D721Med (cell line): ENCODE results near the gene GSTM5.
"Not testable (repeated sequence)": the region's sequence is repeated elsewhere in the genome, so short reads cannot be mapped to it uniquely, and the experiment has no call there.

Experiments used
- DNase-seq: peaks from one replicate; pipeline ENCODE4 v3.0.0; 2011; ENCODE audit warnings: low spot score; ENCODE audit not compliant: insufficient read length
- FAIRE-seq: peaks from 2 replicates; lab custom pipeline; 2011; peaks lifted over from hg19 to GRCh38; lab: Jason Lieb, UNC
- CTCF ChIP-seq: IDR thresholded peaks from 2 replicates; pipeline ENCODE4 v1.5.1; 2012; ENCODE audit warnings: mild to moderate bottlenecking, control low read depth; ENCODE audit not compliant: insufficient read depth; ENCODE audit errors: missing control alignments

Gene GSTM5

GRCh38 chr1:109730666-109731065 lies 18.6 kb downstream of the GSTM5 start:
- FAIRE-seq (no peak), DNase-seq (no peak)
- TF ChIP-seq CTCF: no peak

- no peak for FAIRE-seq
- TF ChIP-seq CTCF: no peak
- DNase-seq: no peak
Observed at GRCh38 chr1:109732390-109732881, 20.4 kb downstream of the GSTM5 start.

- TF ChIP-seq CTCF: no peak
- FAIRE-seq (no peak), DNase-seq (no peak)
Observed at GRCh38 chr1:109733236-109733870, 21.3 kb downstream of the GSTM5 start.

GRCh38 chr1:109739738-109740614 lies 27.9 kb downstream of the GSTM5 start:
- FAIRE-seq: no peak
- no peak for TF ChIP-seq CTCF
- DNase-seq: peak; percentile 78

GRCh38 chr1:109740615-109741373 lies 28.7 kb downstream of the GSTM5 start, which contains the start of gene GSTM3:
Gene GSTM3 (minus strand): TSS chr1:109741038. CDS start chr1:109740287, 751 bp downstream.
- DNase-seq (no peak), FAIRE-seq (no peak)
- TF ChIP-seq CTCF: no peak

- FAIRE-seq, DNase-seq: not testable (repeated sequence)
Observed at GRCh38 chr1:109748311-109748710, 36.3 kb downstream of the GSTM5 start.

- FAIRE-seq: no peak
- DNase-seq: no peak
Observed at GRCh38 chr1:109749221-109749620, 37.2 kb downstream of the GSTM5 start.

More at GRCh38 chr1:109749221-109749620, 37.2 kb downstream of the GSTM5 start:
- no peak for TF ChIP-seq CTCF
